HFF-Myc (cell line): ENCODE measurements around the gene GALNT5.

Source experiments
- DNase-seq: peaks from one replicate; pipeline ENCODE4 v3.0.0-alpha.2; 2011; ENCODE audit warnings: low read depth; ENCODE audit errors: extremely low read depth
- H3K4me3 ChIP-seq: replicated peaks from 2 replicates; pipeline ENCODE4 v1.5.1; 2011; ENCODE audit warnings: low read depth, mild to moderate bottlenecking, control low read depth, low read length
- CTCF ChIP-seq: IDR thresholded peaks from 2 replicates; pipeline ENCODE4 v1.5.1; 2012; ENCODE audit warnings: mild to moderate bottlenecking, low read depth, low read length, control low read depth; ENCODE audit errors: missing control alignments

The GALNT5 gene

DNA sequence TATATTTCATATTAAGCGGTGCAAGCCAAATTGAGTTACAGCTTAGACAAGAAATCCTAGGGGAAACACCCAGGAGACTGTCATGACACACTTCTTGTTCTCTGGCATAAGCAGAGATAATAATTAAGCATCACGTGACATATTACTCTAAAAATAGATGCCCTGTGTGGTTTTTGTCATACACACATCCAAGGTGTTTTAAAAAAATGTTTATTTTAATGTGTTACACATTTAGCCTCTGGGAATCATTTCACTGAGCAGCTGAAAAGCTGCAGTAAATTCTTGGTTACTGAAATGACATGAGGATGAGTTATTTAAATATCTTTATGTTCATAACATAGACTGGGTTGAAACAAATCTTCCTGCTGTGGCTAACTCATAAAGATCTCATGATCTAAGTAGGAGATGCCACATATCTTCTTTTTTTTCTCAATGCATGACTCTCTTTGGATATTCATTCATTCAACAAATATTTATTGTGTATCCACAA, 106.2 kb downstream of the GALNT5 start:
- no peak for DNase-seq
- H3K4me3 ChIP-seq, result no peak overlapping the region
- no peak for TF ChIP-seq CTCF
